Stimulated activated CD4-positive, alpha-beta T cell treated with anti-CD3 and anti-CD28 coated beads, Interleukin-1b, Interleukin-23, amount 100 ng/mL, for 24 hours (primary cell): ENCODE results near the gene YPEL1.
A peak's percentile ranks its signal among the peaks of the same experiment; 100 is the strongest.

Source experiments
- DNase-seq, 4 experiments: peaks; one replicate each; pipeline ENCODE4 v3.0.0-alpha.2; 2020; ENCODE audit warnings: low read depth in 4 of 4, low spot score in 1 of 4

The YPEL1 gene

DNA sequence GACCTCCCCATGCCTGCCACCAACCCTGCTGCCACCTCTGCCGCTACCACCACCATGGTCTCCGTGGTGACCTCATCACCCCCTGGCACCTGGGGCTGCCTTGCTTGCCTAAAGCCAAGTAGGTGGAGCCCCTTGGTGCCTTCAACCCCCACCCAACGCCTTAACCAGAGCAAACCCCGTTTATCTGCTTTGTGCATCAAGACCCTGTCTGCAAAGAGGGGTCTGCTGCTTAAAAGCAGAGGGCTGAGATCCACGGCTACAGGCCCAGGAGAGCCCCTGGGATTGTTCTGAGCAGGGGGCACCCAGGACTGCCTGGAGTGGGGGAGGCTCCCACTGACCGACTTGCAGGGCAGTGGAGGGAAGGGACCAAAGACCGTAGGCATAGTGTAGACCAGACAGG, 74.7 kb downstream of the YPEL1 start:
- no peak for DNase-seq

GRCh38 chr22:21659864-21660525, 75.6 kb downstream of the YPEL1 start:
- no peak for DNase-seq

DNA sequence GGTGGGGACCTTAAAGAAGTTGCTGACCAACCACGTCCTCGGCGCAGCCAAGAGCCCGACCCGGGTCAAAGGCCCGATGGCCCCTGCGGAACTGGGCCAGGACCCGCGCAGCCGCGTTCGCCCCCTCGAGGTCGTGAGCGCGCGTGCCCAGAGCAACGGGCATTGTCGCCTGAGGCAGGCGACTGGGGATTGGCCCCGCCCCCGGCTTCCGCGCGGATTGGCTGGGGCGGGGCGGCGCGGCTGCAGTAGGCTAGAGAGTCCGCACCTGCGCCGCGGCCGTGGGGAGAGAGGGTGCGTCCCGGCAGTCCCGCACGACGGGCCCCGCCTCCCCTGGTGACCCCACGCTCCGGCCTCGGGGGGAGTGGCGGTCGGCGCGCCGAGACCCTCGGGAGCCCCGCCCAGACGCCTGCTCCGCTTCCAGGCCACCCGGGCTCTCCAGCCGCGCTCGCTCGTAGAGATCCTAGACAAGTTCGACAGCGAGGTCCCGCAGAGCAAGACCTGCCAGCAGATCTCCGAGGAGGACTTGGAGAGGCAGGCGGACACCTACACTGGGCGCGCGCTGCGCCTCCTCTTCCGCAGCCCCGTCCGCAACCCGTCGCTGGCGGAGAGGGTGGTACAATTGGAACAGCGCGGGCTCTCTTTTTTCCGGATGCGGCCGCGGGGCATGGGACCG, 78.1 kb downstream of the YPEL1 start:
- DNase-seq: peak in 3 of 4 experiments; percentile 49 to 76 (median 67)

GRCh38 chr22:21657020-21657359, 78.6 kb downstream of the YPEL1 start:
- no peak for DNase-seq

- DNase-seq: no peak
These were observed 82.7 kb downstream of the YPEL1 start for GRCh38 chr22:21652547-21653545.

DNA sequence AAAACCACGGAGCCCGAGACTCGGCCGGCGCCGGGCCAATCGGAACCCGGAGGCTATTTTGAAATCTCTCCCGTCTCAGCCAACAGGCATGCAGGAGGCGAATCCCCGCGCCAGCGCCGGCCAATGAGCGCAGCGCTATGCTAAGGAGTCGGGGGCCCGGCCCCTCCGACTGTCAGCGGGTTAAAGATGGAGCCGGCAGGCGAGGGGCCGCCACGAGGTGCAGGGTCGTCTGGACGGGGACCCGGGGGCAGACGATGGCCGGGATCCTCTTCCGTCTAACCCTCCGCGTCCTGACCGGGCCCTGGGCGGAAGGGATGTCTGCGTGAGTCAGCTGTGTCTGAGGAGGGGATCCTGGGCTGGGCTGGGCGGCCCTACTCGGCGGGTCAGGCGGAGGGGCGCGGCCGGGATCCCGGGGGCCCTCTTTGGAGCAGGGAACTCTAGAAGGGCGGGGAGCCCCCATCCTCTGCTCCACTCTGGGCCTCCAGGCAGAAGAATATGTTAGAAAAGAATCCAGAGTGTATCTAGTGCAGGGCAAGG, 83.5 kb downstream of the YPEL1 start:
- DNase-seq: peak; percentile 65 to 87 (median 77)

- DNase-seq: no peak
These were observed 84.0 kb downstream of the YPEL1 start for GRCh38 chr22:21651521-21652009.

GRCh38 chr22:21650823-21651520, 84.6 kb downstream of the YPEL1 start:
- DNase-seq: no peak

DNA sequence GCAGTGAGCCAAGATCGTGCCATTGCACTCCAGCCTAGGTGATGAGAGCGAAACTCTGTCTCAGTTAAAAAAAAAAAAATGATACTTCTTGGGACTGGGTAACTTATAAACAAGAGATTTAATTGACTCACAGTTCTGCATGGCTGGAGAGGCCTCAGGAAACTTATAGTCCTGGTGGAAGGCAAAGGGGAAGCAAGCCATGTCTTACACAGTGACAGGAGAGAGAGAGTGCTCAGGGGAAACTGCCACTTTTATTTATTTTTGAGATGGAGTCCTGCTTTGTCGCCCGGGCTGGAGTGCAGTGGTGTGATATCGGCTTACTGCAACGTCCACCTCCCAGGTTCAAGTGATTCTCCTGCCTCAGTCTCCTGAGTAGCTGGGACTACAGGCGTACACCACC, 85.3 kb downstream of the YPEL1 start:
- DNase-seq: no peak
